ENCODE results near the gene S100P. TPM values are rescaled to one million over a fixed set of nuclear protein-coding genes. Genes with fewer than 3 reads are reported as not detected.

The S100P gene
- total and polyA plus RNA-seq, 3 experiments from 2014 or later, result 1.0 to 1.7 (median 1.2) TPM

Other genes with a start within 250 kb of the S100P start
- not detected for gene PPP2R2C, start 221.3 kb upstream of the S100P start, total RNA-seq
- not detected for gene PPP2R2C, start 221.3 kb upstream of the S100P start, polyA plus RNA-seq
- 10 to 100 TPM; 17.5 to 18.3 TPM for gene MAN2B2, start 118.7 kb upstream of the S100P start, total RNA-seq
- gene MAN2B2, start 118.7 kb upstream of the S100P start, polyA plus RNA-seq, result 33.5 TPM
- gene MRFAP1, start 53.2 kb upstream of the S100P start, total RNA-seq, result 100 to 1,000 TPM; 122 to 126 TPM
- 175 TPM for gene MRFAP1, start 53.2 kb upstream of the S100P start, polyA plus RNA-seq
- gene MRFAP1L1, start 16.0 kb downstream of the S100P start, total RNA-seq, result 10 to 100 TPM; 54.9 to 55.9 TPM
- gene MRFAP1L1, start 16.0 kb downstream of the S100P start, polyA plus RNA-seq, result 142 TPM
- 10 to 100 TPM; 21.5 to 22.9 TPM for gene BLOC1S4, start 22.3 kb downstream of the S100P start, total RNA-seq
- 96.7 TPM for gene BLOC1S4, start 22.3 kb downstream of the S100P start, polyA plus RNA-seq
- gene KIAA0232, start 88.8 kb downstream of the S100P start, total RNA-seq, result 10 to 100 TPM; 16.0 to 16.4 TPM
- 13.6 TPM for gene KIAA0232, start 88.8 kb downstream of the S100P start, polyA plus RNA-seq
- 10 to 100 TPM; 38.0 to 43.7 TPM for gene TBC1D14, start 215.9 kb downstream of the S100P start, total RNA-seq
- gene TBC1D14, start 215.9 kb downstream of the S100P start, polyA plus RNA-seq, result 48.5 TPM